Kidney epithelial cell (primary cell): ENCODE results near the gene SSH3. TPM values are rescaled to one million over a fixed set of nuclear protein-coding genes. Genes with fewer than 3 reads are reported as not detected.

Experiments used
- DNase-seq: peaks from one replicate; pipeline ENCODE4 v3.0.0-alpha.2; 2010; ENCODE audit warnings: low read depth
- H3K27me3 ChIP-seq: 2 replicates; pipeline ENCODE4 v1.6.0; 2011; ENCODE audit warnings: low read length; ENCODE audit not compliant: control insufficient read depth, insufficient read depth
- H3K36me3 ChIP-seq: 2 replicates; pipeline ENCODE4 v1.5.1; 2011; ENCODE audit warnings: low read length; ENCODE audit not compliant: control insufficient read depth, insufficient read depth
- H3K4me3 ChIP-seq: 2 replicates; pipeline ENCODE4 v1.5.1; 2011; ENCODE audit warnings: low read depth, mild to moderate bottlenecking, control low read depth, low read length
- total RNA-seq: library from RNA; depleted of rRNA; stranded (reverse); fragments of >200 nt; gene quantifications from 2 replicates; pipeline ENCODE4 v1.2.3, GENCODE V29; 2015
- TF ChIP-seq, protein P1 (sequence below): IDR thresholded peaks from 2 replicates; pipeline ENCODE4 v1.5.1; 2011; ENCODE audit warnings: mild to moderate bottlenecking, moderate library complexity, low read length, control low read depth, inconsistent platforms; ENCODE audit not compliant: insufficient read depth, poor library complexity, severe bottlenecking

Gene SSH3
- total RNA-seq, 1 donor from 2014 or later, result 39.9 TPM

DNA sequence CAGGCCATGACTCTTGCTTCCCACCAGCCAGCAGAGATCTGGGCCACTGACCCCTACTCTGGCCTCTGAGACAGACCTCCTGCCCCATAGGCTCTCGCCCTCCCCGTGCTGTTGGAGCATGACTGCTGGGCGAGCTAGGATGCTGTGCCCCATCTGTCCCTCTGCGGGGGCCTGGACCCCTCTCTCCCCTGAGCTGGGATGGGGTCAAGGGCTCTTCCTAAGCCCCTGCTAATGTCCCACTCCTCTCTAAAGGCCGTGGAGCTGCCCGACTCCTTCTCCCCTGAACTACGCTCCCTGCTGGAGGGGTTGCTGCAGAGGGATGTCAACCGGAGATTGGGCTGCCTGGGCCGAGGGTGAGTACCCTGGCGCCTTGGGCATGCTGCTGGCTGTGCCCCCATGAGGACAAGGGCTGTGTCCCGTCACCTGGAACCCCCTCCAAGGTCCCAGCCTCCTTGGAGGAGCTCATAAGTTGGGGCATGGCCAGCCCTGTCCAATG lies 20.4 kb upstream of the SSH3 start:
- Histone ChIP-seq H3K36me3 (peaks cover 3% of the 10 kb centered on the region), H3K4me3 (no peak overlapping the region), H3K27me3 (no peaks in the 10 kb centered on the region)
- DNase-seq, result no peak
- TF ChIP-seq, protein P1, sequence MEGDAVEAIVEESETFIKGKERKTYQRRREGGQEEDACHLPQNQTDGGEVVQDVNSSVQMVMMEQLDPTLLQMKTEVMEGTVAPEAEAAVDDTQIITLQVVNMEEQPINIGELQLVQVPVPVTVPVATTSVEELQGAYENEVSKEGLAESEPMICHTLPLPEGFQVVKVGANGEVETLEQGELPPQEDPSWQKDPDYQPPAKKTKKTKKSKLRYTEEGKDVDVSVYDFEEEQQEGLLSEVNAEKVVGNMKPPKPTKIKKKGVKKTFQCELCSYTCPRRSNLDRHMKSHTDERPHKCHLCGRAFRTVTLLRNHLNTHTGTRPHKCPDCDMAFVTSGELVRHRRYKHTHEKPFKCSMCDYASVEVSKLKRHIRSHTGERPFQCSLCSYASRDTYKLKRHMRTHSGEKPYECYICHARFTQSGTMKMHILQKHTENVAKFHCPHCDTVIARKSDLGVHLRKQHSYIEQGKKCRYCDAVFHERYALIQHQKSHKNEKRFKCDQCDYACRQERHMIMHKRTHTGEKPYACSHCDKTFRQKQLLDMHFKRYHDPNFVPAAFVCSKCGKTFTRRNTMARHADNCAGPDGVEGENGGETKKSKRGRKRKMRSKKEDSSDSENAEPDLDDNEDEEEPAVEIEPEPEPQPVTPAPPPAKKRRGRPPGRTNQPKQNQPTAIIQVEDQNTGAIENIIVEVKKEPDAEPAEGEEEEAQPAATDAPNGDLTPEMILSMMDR, result no peak

DNA sequence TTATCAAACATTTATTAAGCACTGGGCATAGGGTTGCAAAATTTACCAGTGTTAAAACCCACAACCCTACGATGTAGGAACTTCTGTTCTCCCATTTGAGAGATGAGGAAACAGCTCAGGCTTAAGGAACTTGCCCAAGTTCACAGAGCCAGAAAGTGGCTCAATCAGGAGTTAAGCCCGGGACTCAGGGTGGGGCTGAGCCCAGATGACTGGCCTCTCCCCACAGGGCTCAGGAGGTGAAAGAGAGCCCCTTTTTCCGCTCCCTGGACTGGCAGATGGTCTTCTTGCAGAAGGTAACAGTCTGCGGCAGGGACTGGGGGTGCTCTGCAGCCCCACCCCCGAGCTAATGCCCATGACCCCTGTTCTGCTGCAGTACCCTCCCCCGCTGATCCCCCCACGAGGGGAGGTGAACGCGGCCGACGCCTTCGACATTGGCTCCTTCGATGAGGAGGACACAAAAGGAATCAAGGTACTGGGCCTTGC lies 19.8 kb upstream of the SSH3 start:
- DNase-seq, result no peak
- Histone ChIP-seq H3K27me3 (no peaks in the 10 kb centered on the region), H3K36me3 (peaks cover 1% of the 10 kb centered on the region), H3K4me3 (no peak overlapping the region)
- TF ChIP-seq, protein P1, result no peak

DNA sequence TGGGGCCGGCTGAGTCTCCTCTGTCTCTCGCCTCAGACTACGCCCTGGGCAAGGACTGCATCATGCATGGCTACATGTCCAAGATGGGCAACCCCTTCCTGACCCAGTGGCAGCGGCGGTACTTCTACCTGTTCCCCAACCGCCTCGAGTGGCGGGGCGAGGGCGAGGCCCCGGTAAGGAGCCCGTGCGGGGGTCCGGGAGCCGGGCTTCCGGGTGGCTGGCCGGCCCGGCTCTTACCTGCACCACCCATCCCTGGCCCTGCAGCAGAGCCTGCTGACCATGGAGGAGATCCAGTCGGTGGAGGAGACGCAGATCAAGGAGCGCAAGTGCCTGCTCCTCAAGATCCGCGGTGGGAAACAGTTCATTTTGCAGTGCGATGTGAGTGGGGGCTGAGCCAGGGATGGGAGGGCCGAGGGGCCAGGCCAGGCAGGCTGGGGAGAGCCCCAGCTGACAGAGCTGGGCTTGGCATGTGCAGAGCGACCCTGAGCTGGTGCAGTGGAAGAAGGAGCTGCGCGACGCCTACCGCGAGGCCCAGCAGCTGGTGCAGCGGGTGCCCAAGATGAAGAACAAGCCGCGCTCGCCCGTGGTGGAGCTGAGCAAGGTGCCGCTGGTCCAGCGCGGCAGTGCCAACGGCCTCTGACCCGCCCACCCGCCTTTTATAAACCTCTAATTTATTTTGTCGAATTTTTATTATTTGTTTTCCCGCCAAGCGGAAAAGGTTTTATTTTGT lies 18.4 kb upstream of the SSH3 start:
- H3K4me3 ChIP-seq, result no peak overlapping the region
- TF ChIP-seq, protein P1, result no peak
- no peaks in the 10 kb centered on the region for H3K27me3 ChIP-seq
- peaks cover 1% of the 10 kb centered on the region for H3K36me3 ChIP-seq
- no peak for DNase-seq

DNA sequence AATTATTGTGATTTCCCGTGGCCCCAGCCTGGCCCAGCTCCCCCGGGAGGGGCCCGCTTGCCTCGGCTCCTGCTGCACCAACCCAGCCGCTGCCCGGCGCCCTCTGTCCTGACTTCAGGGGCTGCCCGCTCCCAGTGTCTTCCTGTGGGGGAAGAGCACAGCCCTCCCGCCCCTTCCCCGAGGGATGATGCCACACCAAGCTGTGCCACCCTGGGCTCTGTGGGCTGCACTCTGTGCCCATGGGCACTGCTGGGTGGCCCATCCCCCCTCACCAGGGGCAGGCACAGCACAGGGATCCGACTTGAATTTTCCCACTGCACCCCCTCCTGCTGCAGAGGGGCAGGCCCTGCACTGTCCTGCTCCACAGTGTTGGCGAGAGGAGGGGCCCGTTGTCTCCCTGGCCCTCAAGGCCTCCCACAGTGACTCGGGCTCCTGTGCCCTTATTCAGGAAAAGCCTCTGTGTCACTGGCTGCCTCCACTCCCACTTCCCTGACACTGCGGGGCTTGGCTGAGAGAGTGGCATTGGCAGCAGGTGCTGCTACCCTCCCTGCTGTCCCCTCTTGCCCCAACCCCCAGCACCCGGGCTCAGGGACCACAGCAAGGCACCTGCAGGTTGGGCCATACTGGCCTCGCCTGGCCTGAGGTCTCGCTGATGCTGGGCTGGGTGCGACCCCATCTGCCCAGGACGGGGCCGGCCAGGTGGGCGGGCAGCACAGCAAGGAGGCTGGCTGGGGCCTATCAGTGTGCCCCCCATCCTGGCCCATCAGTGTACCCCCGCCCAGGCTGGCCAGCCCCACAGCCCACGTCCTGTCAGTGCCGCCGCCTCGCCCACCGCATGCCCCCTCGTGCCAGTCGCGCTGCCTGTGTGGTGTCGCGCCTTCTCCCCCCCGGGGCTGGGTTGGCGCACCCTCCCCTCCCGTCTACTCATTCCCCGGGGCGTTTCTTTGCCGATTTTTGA lies 17.5 kb upstream of the SSH3 start:
- Histone ChIP-seq H3K4me3 (no peak overlapping the region), H3K36me3 (peaks cover 1% of the 10 kb centered on the region), H3K27me3 (no peaks in the 10 kb centered on the region)
- TF ChIP-seq, protein P1, result no peak
- no peak for DNase-seq

DNA sequence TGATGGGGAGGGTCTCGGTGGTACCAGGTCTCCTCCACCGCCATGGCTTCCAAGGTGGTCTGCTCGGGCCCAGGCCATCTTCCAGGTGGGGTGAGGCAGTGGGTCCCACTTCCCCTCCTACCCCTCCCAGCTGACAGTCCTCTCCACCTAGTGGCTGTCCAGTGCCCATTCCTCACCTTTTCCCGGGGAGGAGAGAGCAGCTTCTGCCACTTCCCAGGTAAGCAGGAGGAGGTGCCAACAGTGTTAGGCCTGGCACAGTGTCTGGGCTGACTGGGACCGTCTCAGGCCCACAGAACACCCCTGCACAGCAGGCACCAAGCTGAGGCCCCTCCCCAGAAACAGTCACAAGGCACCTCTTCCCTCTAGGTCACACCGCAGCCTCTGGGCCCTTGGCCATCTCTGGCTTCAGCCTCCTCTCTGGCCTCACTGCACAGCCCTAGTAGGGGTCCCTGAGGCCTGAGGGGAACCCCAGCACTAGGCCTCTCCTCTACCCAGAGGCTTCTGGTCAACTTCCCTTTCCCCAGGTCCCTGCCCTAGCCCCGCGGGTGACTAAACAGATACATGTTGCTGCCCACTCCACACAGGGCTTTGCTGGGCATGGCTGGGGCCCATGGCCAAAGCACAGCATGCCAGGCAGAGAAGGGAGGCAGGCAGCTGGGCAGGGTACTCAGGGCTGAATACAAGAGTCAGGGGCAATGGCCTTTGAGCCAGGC lies 16.6 kb upstream of the SSH3 start:
- no peak for DNase-seq
- Histone ChIP-seq H3K4me3 (no peak overlapping the region), H3K27me3 (no peaks in the 10 kb centered on the region), H3K36me3 (peaks cover 1% of the 10 kb centered on the region)
- TF ChIP-seq, protein P1, result no peak
